Testis (tissue), 2 donors: ENCODE results near the gene PRM2.

ENCODE experiments used
- POLR2A ChIP-seq: fragments of 450-650 bp; IDR thresholded peaks from one replicate; pipeline ENCODE4 v1.6.1; 2017; ENCODE audit warnings: antibody characterized with exemption, mild to moderate bottlenecking, moderate library complexity
- TF ChIP-seq, protein P1 (sequence below), 3 experiments: fragments of 450-650 bp in 2 of 3; fragments of 200-600 bp in 1 of 3; sonication (generic) in 1 of 3; IDR thresholded peaks; one replicate each; pipeline ENCODE4 v1.5.1; 2016 to 2019; ENCODE audit warnings: antibody characterized with exemption in 3 of 3, mild to moderate bottlenecking in 2 of 3, moderate library complexity in 1 of 3

DNA sequence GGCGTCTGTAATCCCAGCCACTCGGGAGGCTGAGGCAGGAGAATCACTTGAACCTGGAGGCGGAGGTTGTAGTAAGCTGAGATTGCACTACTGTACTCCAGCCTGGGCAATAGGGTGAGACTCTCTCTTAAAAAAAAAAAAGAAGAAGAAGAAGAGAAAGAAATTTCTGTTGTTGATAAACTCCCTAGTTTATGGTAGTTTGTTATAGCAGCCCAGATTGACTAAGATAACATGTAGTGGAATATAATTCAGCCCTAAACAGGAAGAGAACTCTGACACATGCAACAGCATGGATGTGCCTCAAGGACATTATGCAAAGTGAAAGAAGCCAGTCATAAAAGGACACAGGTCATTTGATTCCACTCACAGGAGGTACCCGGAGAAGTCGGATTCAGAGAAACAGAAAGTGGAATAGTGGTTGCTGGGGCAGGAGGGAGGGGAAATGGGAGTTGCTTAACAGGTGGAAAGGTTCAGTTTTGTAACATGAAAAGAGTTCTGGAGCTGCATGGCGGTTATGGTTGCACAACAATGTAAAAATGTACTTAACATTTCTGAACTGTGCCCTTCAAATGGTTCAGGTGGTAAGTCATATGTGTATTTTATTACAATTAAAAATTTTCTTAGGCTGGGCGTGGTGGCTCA is 30.8 kb upstream of the PRM2 start:
- TF ChIP-seq, protein P1, sequence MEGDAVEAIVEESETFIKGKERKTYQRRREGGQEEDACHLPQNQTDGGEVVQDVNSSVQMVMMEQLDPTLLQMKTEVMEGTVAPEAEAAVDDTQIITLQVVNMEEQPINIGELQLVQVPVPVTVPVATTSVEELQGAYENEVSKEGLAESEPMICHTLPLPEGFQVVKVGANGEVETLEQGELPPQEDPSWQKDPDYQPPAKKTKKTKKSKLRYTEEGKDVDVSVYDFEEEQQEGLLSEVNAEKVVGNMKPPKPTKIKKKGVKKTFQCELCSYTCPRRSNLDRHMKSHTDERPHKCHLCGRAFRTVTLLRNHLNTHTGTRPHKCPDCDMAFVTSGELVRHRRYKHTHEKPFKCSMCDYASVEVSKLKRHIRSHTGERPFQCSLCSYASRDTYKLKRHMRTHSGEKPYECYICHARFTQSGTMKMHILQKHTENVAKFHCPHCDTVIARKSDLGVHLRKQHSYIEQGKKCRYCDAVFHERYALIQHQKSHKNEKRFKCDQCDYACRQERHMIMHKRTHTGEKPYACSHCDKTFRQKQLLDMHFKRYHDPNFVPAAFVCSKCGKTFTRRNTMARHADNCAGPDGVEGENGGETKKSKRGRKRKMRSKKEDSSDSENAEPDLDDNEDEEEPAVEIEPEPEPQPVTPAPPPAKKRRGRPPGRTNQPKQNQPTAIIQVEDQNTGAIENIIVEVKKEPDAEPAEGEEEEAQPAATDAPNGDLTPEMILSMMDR (IDR thresholded peaks at IDR 0.05) = no peak
- TF ChIP-seq POLR2A = no peak
